ENCODE data around the gene CDH13.

- TF ChIP-seq POLR2AphosphoS5 (IDR thresholded peaks at IDR 0.05; ENCODE audit: low read depth) (no peak), CTCF (IDR thresholded peaks at IDR 0.05; ENCODE audit: insufficient read depth, low read length) (no peak)
Measured at GRCh38 chr16:83743241-83743640, 1116.5 kb downstream of the CDH13 start.
